Astrocyte of the cerebellum (primary cell): Measurements from ENCODE around the gene WWP2.

Source experiments
- DNase-seq: peaks from one replicate; pipeline ENCODE4 v3.0.0-alpha.2; 2011; ENCODE audit warnings: low read depth
- H3K4me3 ChIP-seq: 2 replicates; pipeline ENCODE4 v1.5.1; 2011; ENCODE audit warnings: mild to moderate bottlenecking, low read depth, low read length, moderate library complexity
- in situ Hi-C: cut with HindIII; loops from 2 replicates; pipeline ENCODE4 v1.10.0; 2017; ENCODE audit warnings: low sequenced_read_pairs
- TF ChIP-seq, protein P1 (sequence below): IDR thresholded peaks from 2 replicates; pipeline ENCODE4 v1.5.1; 2012; ENCODE audit warnings: low read length, low read depth, moderate library complexity, mild to moderate bottlenecking; ENCODE audit errors: missing control alignments

Gene WWP2

DNA sequence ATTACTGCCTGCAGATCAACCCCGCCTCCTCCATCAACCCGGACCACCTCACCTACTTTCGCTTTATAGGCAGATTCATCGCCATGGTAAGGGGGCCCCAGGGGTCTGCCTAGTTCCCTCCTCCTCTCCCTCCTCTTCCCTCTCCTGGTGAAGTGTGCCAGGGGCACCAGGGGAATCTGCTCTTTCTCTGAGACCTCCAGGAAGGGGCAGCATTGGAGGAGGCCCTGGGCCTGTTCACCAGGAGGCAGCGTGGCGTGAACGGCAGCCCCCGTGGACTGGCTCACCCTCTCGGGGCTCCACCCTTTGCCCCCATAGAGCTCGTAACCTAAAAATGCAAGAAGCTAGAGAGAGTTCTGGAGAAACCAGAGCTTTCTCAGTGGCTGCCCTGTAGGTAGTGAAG is 171.9 kb downstream of the WWP2 start:
- in situ Hi-C loops, result no loop called here
- H3K4me3 ChIP-seq, result no peak overlapping the region
- TF ChIP-seq, protein P1, sequence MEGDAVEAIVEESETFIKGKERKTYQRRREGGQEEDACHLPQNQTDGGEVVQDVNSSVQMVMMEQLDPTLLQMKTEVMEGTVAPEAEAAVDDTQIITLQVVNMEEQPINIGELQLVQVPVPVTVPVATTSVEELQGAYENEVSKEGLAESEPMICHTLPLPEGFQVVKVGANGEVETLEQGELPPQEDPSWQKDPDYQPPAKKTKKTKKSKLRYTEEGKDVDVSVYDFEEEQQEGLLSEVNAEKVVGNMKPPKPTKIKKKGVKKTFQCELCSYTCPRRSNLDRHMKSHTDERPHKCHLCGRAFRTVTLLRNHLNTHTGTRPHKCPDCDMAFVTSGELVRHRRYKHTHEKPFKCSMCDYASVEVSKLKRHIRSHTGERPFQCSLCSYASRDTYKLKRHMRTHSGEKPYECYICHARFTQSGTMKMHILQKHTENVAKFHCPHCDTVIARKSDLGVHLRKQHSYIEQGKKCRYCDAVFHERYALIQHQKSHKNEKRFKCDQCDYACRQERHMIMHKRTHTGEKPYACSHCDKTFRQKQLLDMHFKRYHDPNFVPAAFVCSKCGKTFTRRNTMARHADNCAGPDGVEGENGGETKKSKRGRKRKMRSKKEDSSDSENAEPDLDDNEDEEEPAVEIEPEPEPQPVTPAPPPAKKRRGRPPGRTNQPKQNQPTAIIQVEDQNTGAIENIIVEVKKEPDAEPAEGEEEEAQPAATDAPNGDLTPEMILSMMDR, result no peak
- DNase-seq, result no peak

DNA sequence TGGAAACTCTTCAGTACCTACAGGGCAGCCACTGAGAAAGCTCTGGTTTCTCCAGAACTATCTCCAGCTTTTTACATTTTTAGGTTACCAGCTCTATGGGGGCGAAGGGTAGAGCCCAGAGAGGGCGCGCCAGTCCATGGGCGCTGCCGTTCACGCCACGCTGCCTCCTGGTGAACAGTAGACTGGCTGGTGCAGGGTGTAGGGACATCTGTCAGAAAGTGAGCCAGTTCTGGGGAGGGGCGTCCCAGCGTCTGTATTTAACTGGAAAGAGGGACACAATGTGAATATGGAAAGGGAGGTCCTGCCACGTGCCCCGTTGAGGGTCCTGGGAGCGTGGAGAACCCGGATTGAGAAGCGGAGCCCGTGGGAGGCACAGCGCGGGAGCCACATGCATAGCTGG is 172.6 kb downstream of the WWP2 start:
- no peak for DNase-seq
- TF ChIP-seq, protein P1, result no peak
- H3K4me3 ChIP-seq, result no peak overlapping the region
- in situ Hi-C loops, result no loop called here

DNA sequence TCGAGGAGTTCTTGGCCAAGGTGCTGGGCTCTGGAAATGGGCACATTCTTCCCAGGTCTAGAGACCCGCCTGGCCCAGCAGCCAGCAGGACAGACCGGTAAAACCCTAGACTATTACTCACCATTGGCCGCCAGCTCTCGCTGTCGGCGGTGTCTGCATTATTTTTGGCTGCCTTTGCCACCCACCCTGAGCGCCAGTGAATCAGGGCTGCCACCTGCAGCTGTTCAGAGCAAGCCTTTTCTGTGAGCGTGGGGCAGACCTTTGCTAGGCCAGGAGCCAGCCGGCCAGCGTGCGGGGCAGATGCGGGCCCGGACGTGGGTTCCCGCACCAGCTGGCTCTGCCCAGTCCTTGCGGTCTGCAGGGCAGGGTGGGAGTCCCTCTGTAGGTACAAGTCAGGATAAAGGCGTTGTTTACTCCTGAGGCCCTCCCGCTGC is 173.2 kb downstream of the WWP2 start:
- TF ChIP-seq, protein P1, result no peak
- no peak for DNase-seq
- in situ Hi-C loops, result no loop called here
- no peak overlapping the region for H3K4me3 ChIP-seq

DNA sequence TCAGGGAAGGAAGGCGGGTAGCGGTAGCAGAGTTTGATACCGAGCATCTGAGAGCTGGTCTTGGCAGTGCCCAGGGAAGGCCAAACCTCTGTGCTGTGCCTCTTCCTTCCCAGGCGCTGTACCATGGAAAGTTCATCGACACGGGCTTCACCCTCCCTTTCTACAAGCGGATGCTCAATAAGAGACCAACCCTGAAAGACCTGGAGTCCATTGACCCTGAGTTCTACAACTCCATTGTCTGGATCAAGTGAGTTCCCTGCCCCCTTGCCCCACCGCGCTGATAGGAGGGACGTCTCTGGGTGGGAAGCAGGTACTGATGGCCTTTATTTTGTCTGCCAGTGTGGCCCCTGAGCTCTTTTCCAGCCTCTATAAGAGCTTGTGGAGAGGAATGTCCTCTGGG is 173.6 kb downstream of the WWP2 start:
- in situ Hi-C loops, result no loop called here
- TF ChIP-seq, protein P1, result no peak
- no peak for DNase-seq
- H3K4me3 ChIP-seq, result no peak overlapping the region

DNA sequence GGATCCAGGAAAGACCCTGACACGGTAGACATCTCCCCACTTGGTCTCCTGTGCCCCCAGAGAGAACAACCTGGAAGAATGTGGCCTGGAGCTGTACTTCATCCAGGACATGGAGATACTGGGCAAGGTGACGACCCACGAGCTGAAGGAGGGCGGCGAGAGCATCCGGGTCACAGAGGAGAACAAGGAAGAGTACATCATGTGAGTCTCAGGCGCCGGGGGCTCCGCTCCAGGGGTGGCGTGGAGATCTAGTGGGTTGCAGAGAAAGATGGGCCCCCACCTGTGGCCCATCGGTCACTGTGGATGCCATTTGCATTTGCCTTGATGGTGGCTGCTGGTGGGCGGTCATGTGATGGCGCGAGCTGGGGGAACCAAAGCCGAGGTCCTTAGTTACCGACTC is 174.1 kb downstream of the WWP2 start:
- in situ Hi-C loops, result no loop called here
- TF ChIP-seq, protein P1, result no peak
- no peak overlapping the region for H3K4me3 ChIP-seq
- DNase-seq, result no peak

DNA sequence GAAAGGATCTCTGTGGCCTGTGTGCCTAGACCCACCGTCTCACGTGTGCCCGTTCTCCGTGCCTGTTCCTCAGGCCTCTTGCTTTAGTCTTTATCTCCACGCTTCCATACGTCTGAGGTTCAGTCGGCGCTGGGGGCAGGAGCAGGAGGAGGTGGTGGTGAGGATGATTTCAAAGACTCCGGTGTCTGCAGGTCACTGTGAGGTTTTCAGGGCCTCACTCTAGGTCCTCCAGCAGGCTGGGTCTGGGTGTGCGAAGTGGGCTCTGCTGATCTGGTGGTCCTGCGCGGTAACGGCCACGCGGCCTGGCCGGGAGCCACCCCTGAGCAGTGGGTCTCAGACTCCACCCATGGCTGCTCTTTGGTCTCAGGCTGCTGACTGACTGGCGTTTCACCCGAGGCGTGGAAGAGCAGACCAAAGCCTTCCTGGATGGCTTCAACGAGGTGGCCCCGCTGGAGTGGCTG is 174.6 kb downstream of the WWP2 start:
- DNase-seq, result no peak
- TF ChIP-seq, protein P1, result no peak
- in situ Hi-C loops, result no loop called here
- H3K4me3 ChIP-seq, result no peak overlapping the region
